H1 (cell line): ENCODE results near the gene TNFRSF8. TPM values are rescaled to one million over a fixed set of nuclear protein-coding genes. Genes with fewer than 3 reads are reported as not detected.

Experiments
- CTCF ChIA-PET: fragments of 300-600 bp; sonication (Branson Sonifier 250); formaldehyde crosslinking; loops from one replicate; lab custom pipeline; 2021; ENCODE audit not compliant: partially characterized antibody; lab: Charles Lee
- POLR2A ChIA-PET: fragments of 300-600 bp; sonication (Branson Sonifier 250); formaldehyde crosslinking; loops from one replicate; lab custom pipeline; 2021; ENCODE audit warnings: inconsistent platforms; ENCODE audit not compliant: partially characterized antibody; lab: Charles Lee
- DNase-seq, 2 experiments: peaks; one replicate each; pipeline versions ENCODE4 v3.0.0 to v3.0.0-alpha.2; 2010 to 2022; ENCODE audit warnings: low spot score in 2 of 2, low read depth in 1 of 2, mixed read lengths in 1 of 2
- FAIRE-seq: peaks from 2 replicates; lab custom pipeline; 2011; peaks lifted over from hg19 to GRCh38; lab: Jason Lieb, UNC
- H2AFZ ChIP-seq: 2 replicates; pipeline ENCODE4 v1.8.1; 2012; ENCODE audit warnings: low read length, inconsistent platforms
- H2AK5ac ChIP-seq: 2 replicates; pipeline ENCODE4 v1.6.1; 2013; ENCODE audit warnings: low read depth, low read length
- H2BK120ac ChIP-seq: replicated peaks from 2 replicates; pipeline ENCODE3; 2013; ENCODE audit warnings: low read depth, low read length, inconsistent platforms
- H2BK12ac ChIP-seq: 2 replicates; pipeline ENCODE4 v1.6.1; 2013; ENCODE audit warnings: low read depth, low read length
- H2BK15ac ChIP-seq: 2 replicates; pipeline ENCODE4 v1.6.1; 2013; ENCODE audit warnings: low read length
- H2BK20ac ChIP-seq: 2 replicates; pipeline ENCODE4 v1.6.1; 2013; ENCODE audit warnings: low read length
- H2BK5ac ChIP-seq: 2 replicates; pipeline ENCODE4 v1.6.1; 2013; ENCODE audit warnings: low read depth, low read length
- H3K14ac ChIP-seq: 2 replicates; pipeline ENCODE4 v1.6.1; 2013; ENCODE audit warnings: inconsistent platforms; ENCODE audit not compliant: insufficient read length
- H3K18ac ChIP-seq: 2 replicates; pipeline ENCODE4 v1.6.1; 2013; ENCODE audit warnings: low read length; ENCODE audit errors: extremely low read depth
- H3K23ac ChIP-seq: 2 replicates; pipeline ENCODE4 v1.6.1; 2013; ENCODE audit warnings: inconsistent platforms; ENCODE audit not compliant: insufficient read length
- H3K23me2 ChIP-seq: 2 replicates; pipeline ENCODE4 v1.6.1; 2013; ENCODE audit warnings: low read depth, low read length
- H3K27ac ChIP-seq: 2 replicates; pipeline ENCODE4 v1.6.1; 2011; ENCODE audit warnings: low read depth, low read length, inconsistent platforms
- H3K27me3 ChIP-seq, 4 experiments: replicated peaks in 1 of 4; 1 replicate in 1 of 4; 2 replicates in 3 of 4; pipeline versions ENCODE4 v1.6.1 to v1.8.1; 2011 to 2013; ENCODE audit warnings: low read length in 3 of 4, mild to moderate bottlenecking in 3 of 4, inconsistent platforms in 2 of 4, mixed read lengths in 2 of 4, moderate library complexity in 1 of 4; ENCODE audit not compliant: control insufficient read depth in 3 of 4, insufficient read depth in 3 of 4; ENCODE audit errors: extremely low read depth in 1 of 4
- H3K36me3 ChIP-seq, 4 experiments: 2 replicates each; pipeline versions ENCODE4 v1.6.1 to v1.8.1; 2011 to 2013; ENCODE audit warnings: mild to moderate bottlenecking in 4 of 4, low read length in 3 of 4, moderate library complexity in 2 of 4, control low read depth in 1 of 4, inconsistent platforms in 1 of 4; ENCODE audit not compliant: insufficient read depth in 4 of 4, control insufficient read depth in 2 of 4
- H3K4ac ChIP-seq: replicated peaks from 2 replicates; pipeline ENCODE3; 2013; ENCODE audit warnings: low read length, low read depth, mixed read lengths, inconsistent platforms; ENCODE audit not compliant: insufficient read length
- H3K4me1 ChIP-seq, 4 experiments: replicated peaks in 1 of 4; 1 replicate in 1 of 4; 2 replicates in 3 of 4; pipeline versions ENCODE4 v1.6.1 to v1.8.1; 2011 to 2013; ENCODE audit warnings: low read length in 3 of 4, inconsistent platforms in 2 of 4, mixed read lengths in 1 of 4; ENCODE audit not compliant: insufficient read depth in 4 of 4, control insufficient read depth in 3 of 4
- H3K4me2 ChIP-seq, 2 experiments: 2 replicates each; pipeline versions ENCODE4 v1.6.1 to v1.8.1; 2011 to 2013; ENCODE audit warnings: low read depth in 2 of 2, low read length in 2 of 2, control low read depth in 1 of 2, inconsistent platforms in 1 of 2, mild to moderate bottlenecking in 1 of 2; ENCODE audit not compliant: insufficient read depth in 1 of 2
- H3K4me3 ChIP-seq, 4 experiments: fragments of 200-600, 300-600 bp in 1 of 4; sonication (generic), shearing (Covaris generic), sonication (Bioruptor Twin) in 1 of 4; 2 replicates each; pipeline versions ENCODE4 v1.5.1 to v1.8.1; 2011 to 2016; ENCODE audit warnings: low read length in 4 of 4, low read depth in 3 of 4, control low read depth in 2 of 4, inconsistent platforms in 2 of 4, mild to moderate bottlenecking in 2 of 4, mixed read lengths in 1 of 4, moderate library complexity in 1 of 4; ENCODE audit not compliant: insufficient read depth in 2 of 4; ENCODE audit errors: extremely low read depth in 1 of 4
- H3K56ac ChIP-seq: replicated peaks from 2 replicates; pipeline ENCODE3; 2013; ENCODE audit warnings: low read depth, mild to moderate bottlenecking, mixed read lengths, low read length, inconsistent platforms; ENCODE audit not compliant: insufficient read length
- H3K79me1 ChIP-seq: 2 replicates; pipeline ENCODE4 v1.6.1; 2013; ENCODE audit warnings: low read depth, low read length, control low read depth
- H3K79me2 ChIP-seq, 2 experiments: 2 replicates each; pipeline versions ENCODE4 v1.6.1 to v1.8.1; 2012 to 2013; ENCODE audit warnings: low read length in 2 of 2, mild to moderate bottlenecking in 2 of 2, inconsistent platforms in 1 of 2; ENCODE audit not compliant: insufficient read depth in 2 of 2, control insufficient read depth in 1 of 2
- H3K9ac ChIP-seq, 4 experiments: replicated peaks in 1 of 4; 1 replicate in 1 of 4; 2 replicates in 3 of 4; pipeline versions ENCODE4 v1.6.1 to v1.8.1; 2011 to 2013; ENCODE audit warnings: low read depth in 3 of 4, low read length in 3 of 4, control low read depth in 2 of 4, mild to moderate bottlenecking in 2 of 4, moderate library complexity in 2 of 4, inconsistent platforms in 1 of 4; ENCODE audit errors: extremely low read depth in 1 of 4
- H3K9me3 ChIP-seq, 2 experiments: 2 replicates each; pipeline versions ENCODE4 v1.6.1 to v1.8.1; 2012 to 2013; ENCODE audit warnings: mild to moderate bottlenecking in 2 of 2, moderate library complexity in 2 of 2, control low read depth in 1 of 2, inconsistent platforms in 1 of 2, low read depth in 1 of 2, low read length in 1 of 2, mixed read lengths in 1 of 2; ENCODE audit not compliant: insufficient read depth in 2 of 2
- H4K20me1 ChIP-seq, 2 experiments: replicated peaks in 1 of 2; 2 replicates each; pipeline versions ENCODE3 to v1.8.1; 2011 to 2013; ENCODE audit warnings: inconsistent platforms in 2 of 2, low read length in 2 of 2, mild to moderate bottlenecking in 1 of 2; ENCODE audit not compliant: insufficient read depth in 2 of 2, control insufficient read depth in 1 of 2
- H4K5ac ChIP-seq: 2 replicates; pipeline ENCODE4 v1.6.1; 2013; ENCODE audit warnings: low read length, low read depth, mixed read lengths, inconsistent platforms; ENCODE audit not compliant: insufficient read length
- H4K8ac ChIP-seq: 2 replicates; pipeline ENCODE4 v1.8.0; 2013; ENCODE audit warnings: mild to moderate bottlenecking, moderate library complexity, low read length, inconsistent platforms; ENCODE audit not compliant: insufficient read depth; ENCODE audit errors: extremely low read depth
- H4K91ac ChIP-seq: replicated peaks from 2 replicates; pipeline ENCODE3; 2013; ENCODE audit warnings: low read length, mixed read lengths, inconsistent platforms; ENCODE audit not compliant: insufficient read length
- ASH2L ChIP-seq: fragments of 200-600, 300-600 bp; sonication (generic); IDR thresholded peaks from one replicate; pipeline ENCODE4 v1.7.1; 2017; ENCODE audit warnings: low read length
- ATF2 ChIP-seq: IDR thresholded peaks from 2 replicates; pipeline ENCODE4 v1.6.1; 2012; ENCODE audit warnings: low read length, inconsistent platforms
- BACH1 ChIP-seq: IDR thresholded peaks from 2 replicates; pipeline ENCODE4 v1.6.1; 2012; ENCODE audit warnings: low read length, improper control_type of control experiment
- CEBPB ChIP-seq: IDR thresholded peaks from 2 replicates; pipeline ENCODE4 v1.6.1; 2012; ENCODE audit warnings: low read depth, low read length
- GTF2F1 ChIP-seq: IDR thresholded peaks from 2 replicates; pipeline ENCODE4 v1.6.1; 2012; ENCODE audit warnings: low read depth, low read length, improper control_type of control experiment, borderline replicate concordance
- POLR2A ChIP-seq, 2 experiments: IDR thresholded peaks; 1 replicate in 1 of 2; 2 replicates in 1 of 2; pipeline ENCODE4 v1.6.1; 2011; ENCODE audit warnings: low read depth in 2 of 2, low read length in 2 of 2, mild to moderate bottlenecking in 2 of 2; ENCODE audit errors: control extremely low read depth in 1 of 2
- WGBS, 2 experiments: shearing (Covaris generic) in 1 of 2; methylation state at CpG; one replicate each; pipeline versions ENCODE4 v1.1.6 to v1.1.7; 2013 to 2015; ENCODE audit warnings: low lambda C conversion rate in 2 of 2, mixed read lengths in 2 of 2, inconsistent platforms in 1 of 2, low coverage in 1 of 2, missing lambda C conversion rate in 1 of 2; ENCODE audit not compliant: insufficient replicate concordance in 2 of 2, insufficient coverage in 1 of 2, insufficient read length in 1 of 2; ENCODE audit errors: extremely low coverage in 1 of 2, missing lambda C conversion rate in 1 of 2; 5-methylcytosine and 5-hydroxymethylcytosine counted together
- polyA plus RNA-seq, 7 experiments: library from polyadenylated mRNA; depleted of rRNA in 3 of 7; stranded (reverse) in 5 of 7; unstranded in 2 of 7; fragments of >200 nt in 5 of 7; fragments of 200-250 nt in 2 of 7; gene quantifications; 1 replicate in 5 of 7; 2 replicates in 1 of 7; 4 replicates in 1 of 7; pipeline versions ENCODE4 v1.2.1 to v1.2.3, GENCODE V29; 2011 to 2013; ENCODE audit warnings: missing spikeins in 2 of 7, mixed read lengths in 2 of 7
- total RNA-seq: library from RNA; stranded (reverse); fragmentation: NEBNext Ultra II Directional; extraction: Animal tissue kit (Norgen Biotek cat#: 25700); gene quantifications from 2 replicates; pipeline ENCODE4 v1.2.1, GENCODE V29; 2021
- TF ChIP-seq, protein P1 (sequence below): IDR thresholded peaks from 2 replicates; pipeline ENCODE4 v1.6.1; 2012; ENCODE audit warnings: inconsistent platforms
- TF ChIP-seq, protein P2 (sequence below): IDR thresholded peaks from 2 replicates; pipeline ENCODE4 v1.6.1; 2011; ENCODE audit warnings: low read length, improper control_type of control experiment

Gene TNFRSF8
- total and polyA plus RNA-seq, 2 of the 8 experiments (the other 6 are each of a cell fraction or from before 2014, with no cell fraction given) = 23.2 to 32.7 TPM

DNA sequence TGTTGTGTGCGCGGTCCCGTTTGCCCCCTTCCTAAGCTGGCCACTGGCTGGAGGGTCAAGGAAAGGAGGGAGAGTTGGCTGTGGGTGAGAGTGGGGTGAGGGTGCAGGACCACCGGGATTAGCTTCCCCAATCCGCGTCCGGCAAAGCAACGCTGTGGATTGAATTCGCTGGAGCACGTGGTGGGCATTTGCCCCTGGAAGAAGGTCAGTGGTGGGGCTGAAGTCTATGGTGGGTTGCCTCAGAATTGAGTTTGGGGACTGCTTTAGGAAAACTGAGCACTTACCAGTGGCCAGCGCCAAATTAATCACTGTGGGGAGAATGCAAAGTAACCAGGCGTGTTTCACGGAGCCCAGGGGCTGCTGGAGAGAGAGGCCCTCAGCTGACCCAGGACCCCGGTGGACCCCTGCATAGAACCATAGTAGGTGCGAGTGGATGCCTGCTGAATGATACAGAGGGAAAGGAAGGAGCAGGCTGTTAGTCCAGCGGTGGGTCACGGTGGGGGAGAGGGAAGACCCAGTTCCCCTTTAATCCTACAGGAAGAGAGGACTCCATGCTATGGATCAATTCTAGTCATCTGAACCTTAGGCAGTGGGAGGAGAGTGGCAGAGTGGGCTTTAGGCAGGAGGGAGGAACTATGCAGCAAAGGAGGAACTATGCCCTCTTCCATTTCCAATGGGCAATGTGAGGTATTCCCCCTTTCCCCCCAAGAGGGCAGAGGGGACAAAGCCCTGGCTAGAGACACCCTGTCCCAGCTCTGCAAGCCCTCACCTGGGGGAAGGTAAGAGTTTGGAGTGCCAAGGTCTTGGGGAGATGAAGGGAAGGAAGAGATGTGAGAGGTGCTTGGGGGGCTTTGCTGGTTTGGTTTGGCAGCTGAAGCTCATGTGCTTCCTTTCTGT, 1.2 kb downstream of the TNFRSF8 start:
- Histone ChIP-seq H2BK12ac (peak overlapping the region; percentile 95; the same call in 1 of the 2 replicates), H4K91ac (peak overlapping the region; percentile 90), H2BK20ac (no peak overlapping the region), H3K79me2 (peaks cover 0 to 24% of the 10 kb centered on the region in 2 experiments; a peak in 2 of 4 replicates), H3K56ac (peak overlapping the region; percentile 42), H3K4me3 (peak overlapping the region; percentile 26 to 72 (median 54)), H4K20me1 (no peaks in the 10 kb centered on the region), H3K79me1 (peaks cover 1% of the 10 kb centered on the region), H3K36me3 (no peaks in the 10 kb centered on the region), H3K27ac (no peak overlapping the region), H3K9ac (peak overlapping the region in 3 of 4 experiments; percentile 1 to 56 (median 36); a peak in 4 of 7 replicates), H3K4me1 (peaks cover 18 to 39% (median 25%) of the 10 kb centered on the region in 4 experiments), H4K5ac (peak overlapping the region; percentile 64), H3K4ac (peak overlapping the region; percentile 76), H3K27me3 (peaks cover 0 to 21% (median 12%) of the 10 kb centered on the region in 4 experiments; a peak in 6 of 7 replicates), H3K23ac (no peak overlapping the region), H2AFZ (no peak overlapping the region; the same call in 1 of the 2 replicates), H3K4me2 (peak overlapping the region; percentile 68 to 98), H4K8ac (peak overlapping the region; percentile 60; the same call in 1 of the 2 replicates), H3K18ac (peak overlapping the region; percentile 99), H3K23me2 (peaks cover 15% of the 10 kb centered on the region), H3K9me3 (no peaks in the 10 kb centered on the region), H2BK15ac (peak overlapping the region; percentile 85; the same call in 1 of the 2 replicates), H2BK5ac (peak overlapping the region; percentile 46; the same call in 1 of the 2 replicates), H2BK120ac (peak overlapping the region; percentile 0), H3K14ac (no peak overlapping the region), H2AK5ac (0 out of 2 replicates have a peak overlapping the region, but pooled peaks have one; percentile 47)
- WGBS, 2 experiments = 12% methylated on average over 17 of the region's 17 CpGs; no CpG with 5 or more reads in 1 of the 2 experiments
- POLR2A ChIA-PET = interaction anchor here (0.7 to 6.1 kb wide), 9 partner anchors 12 to 156 kb away, joined by 3 to 31 read pairs (median 3); partner anchors contain the start of genes MIIP and PLOD1
- CTCF ChIA-PET = interaction anchor here (0.7 to 7.3 kb wide), 7 partner anchors 14 to 111 kb away, joined by 3 to 59 read pairs (median 3); no protein-coding TSS in a partner anchor
- DNase-seq (no peak), FAIRE-seq (peak; percentile 36)
- TF ChIP-seq POLR2A (IDR thresholded peaks at IDR 0.05; ENCODE audit: control extremely low read depth in 1 of 2, low read depth in 2 of 2, low read length in 2 of 2) = no peak
- TF ChIP-seq BACH1 = no peak
- no peak for TF ChIP-seq GTF2F1
- no peak for TF ChIP-seq ATF2
- no peak for TF ChIP-seq CEBPB
- TF ChIP-seq, protein P1, sequence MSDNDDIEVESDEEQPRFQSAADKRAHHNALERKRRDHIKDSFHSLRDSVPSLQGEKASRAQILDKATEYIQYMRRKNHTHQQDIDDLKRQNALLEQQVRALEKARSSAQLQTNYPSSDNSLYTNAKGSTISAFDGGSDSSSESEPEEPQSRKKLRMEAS = peak; percentile 53
- TF ChIP-seq, protein P2, sequence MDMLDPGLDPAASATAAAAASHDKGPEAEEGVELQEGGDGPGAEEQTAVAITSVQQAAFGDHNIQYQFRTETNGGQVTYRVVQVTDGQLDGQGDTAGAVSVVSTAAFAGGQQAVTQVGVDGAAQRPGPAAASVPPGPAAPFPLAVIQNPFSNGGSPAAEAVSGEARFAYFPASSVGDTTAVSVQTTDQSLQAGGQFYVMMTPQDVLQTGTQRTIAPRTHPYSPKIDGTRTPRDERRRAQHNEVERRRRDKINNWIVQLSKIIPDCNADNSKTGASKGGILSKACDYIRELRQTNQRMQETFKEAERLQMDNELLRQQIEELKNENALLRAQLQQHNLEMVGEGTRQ = no peak
- no peak for TF ChIP-seq ASH2L
